NCI-H2081 treated with DMSO at 0.1 percent for 48 hours (cell line): ENCODE results near the gene MRPL55.

Source experiments
- DNase-seq: peaks from one replicate; lab custom pipeline; 2025; lab: John Stamatoyannopoulos, UW

Gene MRPL55

GRCh38 chr1:228109073-228109961, at the start of gene MRPL55:
Gene MRPL55 (minus strand): TSS chr1:228109299. CDS start chr1:228108260, 1,039 bp downstream.
- peak; percentile 71 for DNase-seq

GRCh38 chr1:228158151-228159007, 49.3 kb upstream of the MRPL55 start:
- no peak for DNase-seq

- DNase-seq, result no peak
Measured at GRCh38 chr1:228157729-228158126, 48.6 kb upstream of the MRPL55 start.

- no peak for DNase-seq
Measured at GRCh38 chr1:228156941-228157728, 48.0 kb upstream of the MRPL55 start.

- no peak for DNase-seq
Measured at GRCh38 chr1:228156515-228156881, 47.4 kb upstream of the MRPL55 start.

- DNase-seq, result no peak
Measured at GRCh38 chr1:228155596-228156514, 46.8 kb upstream of the MRPL55 start.

GRCh38 chr1:228154670-228155571, 45.8 kb upstream of the MRPL55 start:
- no peak for DNase-seq

GRCh38 chr1:228154021-228154669, 45.0 kb upstream of the MRPL55 start:
- no peak for DNase-seq

GRCh38 chr1:228152918-228153258, 43.8 kb upstream of the MRPL55 start:
- DNase-seq, result no peak

- no peak for DNase-seq
Measured at GRCh38 chr1:228152097-228152917, 43.2 kb upstream of the MRPL55 start.

GRCh38 chr1:228151180-228151925, 42.3 kb upstream of the MRPL55 start:
- no peak for DNase-seq

- no peak for DNase-seq
Measured at GRCh38 chr1:228150461-228151179, 41.5 kb upstream of the MRPL55 start.

GRCh38 chr1:228150120-228150460, 41.0 kb upstream of the MRPL55 start:
- DNase-seq, result no peak

- DNase-seq, result no peak
Measured at GRCh38 chr1:228149406-228150119, 40.5 kb upstream of the MRPL55 start, which contains the start of gene GJC2. Gene GJC2 (plus strand): TSS chr1:228149930. CDS start chr1:228157759, 7,829 bp downstream.

- DNase-seq, result no peak
Measured at GRCh38 chr1:228148935-228149405, 39.9 kb upstream of the MRPL55 start.

- no peak for DNase-seq
Measured at GRCh38 chr1:228148196-228148861, 39.2 kb upstream of the MRPL55 start.
